CD4-positive, alpha-beta T cell (primary cell): ENCODE measurements around the gene VPS13D. TPM values are rescaled to one million over a fixed set of nuclear protein-coding genes. Genes with fewer than 3 reads are reported as not detected.

Experiments used
- ATAC-seq: fragments of 200-7000 bp; cut with Tn5 transposase; one replicate; pipeline ENCODE4 v1.10.0; 2022; ENCODE audit warnings: mild to moderate bottlenecking; ENCODE audit not compliant: poor library complexity
- CTCF ChIA-PET: fragments of 350-600 bp; sonication (Branson Sonifier 250); formaldehyde crosslinking; loops from one replicate; lab custom pipeline; 2021; ENCODE audit warnings: antibody characterized with exemption, inconsistent platforms; lab: Charles Lee
- POLR2A ChIA-PET: fragments of 350-600 bp; sonication (Branson Sonifier 250); formaldehyde crosslinking; loops from one replicate; lab custom pipeline; 2021; ENCODE audit warnings: antibody characterized with exemption, inconsistent platforms; lab: Charles Lee
- DNase-seq, 14 experiments: peaks; one replicate each; pipeline ENCODE4 v3.0.0-alpha.2; 2013 to 2020; ENCODE audit warnings: mixed read lengths in 2 of 14
- H3K27ac ChIP-seq, 2 donors: one replicate each; pipeline versions ENCODE4 v1.5.1 to v1.7.0; 2013; ENCODE audit warnings: low read length in 2 of 2, low read depth in 1 of 2, mild to moderate bottlenecking in 1 of 2
- H3K27me3 ChIP-seq, 2 experiments: 1 replicate in 1 of 2; 2 replicates in 1 of 2; pipeline versions ENCODE4 v1.6.1 to v1.7.0; 2013; ENCODE audit warnings: low read length in 2 of 2, control low read depth in 1 of 2, mild to moderate bottlenecking in 1 of 2, moderate library complexity in 1 of 2; ENCODE audit not compliant: insufficient read depth in 2 of 2, control insufficient read depth in 1 of 2
- H3K36me3 ChIP-seq: one replicate; pipeline ENCODE4 v1.6.1; 2013; ENCODE audit warnings: low read length, control low read depth; ENCODE audit not compliant: insufficient read depth
- H3K4me1 ChIP-seq: one replicate; pipeline ENCODE4 v1.6.1; 2013; ENCODE audit warnings: low read length, control low read depth; ENCODE audit not compliant: insufficient read depth
- H3K4me3 ChIP-seq: one replicate; pipeline ENCODE4 v1.5.1; 2013; ENCODE audit warnings: mild to moderate bottlenecking, low read length, moderate library complexity
- H3K9me3 ChIP-seq, 2 experiments: 1 replicate in 1 of 2; 2 replicates in 1 of 2; pipeline versions ENCODE4 v1.6.1 to v1.7.0; 2013; ENCODE audit warnings: low read length in 2 of 2, mild to moderate bottlenecking in 2 of 2, control low read depth in 1 of 2, moderate library complexity in 1 of 2; ENCODE audit not compliant: control insufficient read depth in 1 of 2, insufficient read depth in 1 of 2
- H3K27ac Mint-ChIP-seq: one replicate; pipeline ENCODE4 v1.8.0; 2020; ENCODE audit warnings: mixed read lengths
- H3K27me3 Mint-ChIP-seq: one replicate; pipeline ENCODE4 v1.8.0; 2021; ENCODE audit warnings: mixed read lengths
- H3K36me3 Mint-ChIP-seq: one replicate; pipeline ENCODE4 v1.8.0; 2021; ENCODE audit warnings: low read depth, mixed read lengths
- H3K4me1 Mint-ChIP-seq: one replicate; pipeline ENCODE4 v1.8.0; 2021; ENCODE audit warnings: low read depth, mixed read lengths
- H3K4me3 Mint-ChIP-seq: one replicate; pipeline ENCODE4 v1.8.0; 2020; ENCODE audit warnings: mild to moderate bottlenecking, mixed read lengths
- H3K9me3 Mint-ChIP-seq: one replicate; pipeline ENCODE4 v1.8.0; 2020; ENCODE audit warnings: mixed read lengths
- CTCF ChIP-seq: fragments of 200-600 bp; IDR thresholded peaks from one replicate; pipeline ENCODE4 v1.8.0; 2022; ENCODE audit warnings: antibody characterized with exemption, mild to moderate bottlenecking
- intact Hi-C, 2 experiments: fragments of 100-400 bp; cut with DNase I in 1 of 2; cut with micrococcal nuclease in 1 of 2; formaldehyde crosslinking; loops; one replicate each; pipeline versions ENCODE4 v1.15.1 to v1.9.0; 2023 to 2025; cut with DNase I, micrococcal nuclease
- polyA plus RNA-seq, 2 donors: library from polyadenylated mRNA; unstranded; fragments of 120-200 nt; gene quantifications; one replicate each; pipeline ENCODE4 v1.2.1, GENCODE V29; 2013
- total RNA-seq, 174 experiments: library from RNA in 2 of 174; stranded (reverse) in 2 of 174; gene quantifications; one replicate each; pipeline ENCODE4 v1.2.3 and lab custom pipeline; 2021 to 2026

VPS13D gene, protein sequence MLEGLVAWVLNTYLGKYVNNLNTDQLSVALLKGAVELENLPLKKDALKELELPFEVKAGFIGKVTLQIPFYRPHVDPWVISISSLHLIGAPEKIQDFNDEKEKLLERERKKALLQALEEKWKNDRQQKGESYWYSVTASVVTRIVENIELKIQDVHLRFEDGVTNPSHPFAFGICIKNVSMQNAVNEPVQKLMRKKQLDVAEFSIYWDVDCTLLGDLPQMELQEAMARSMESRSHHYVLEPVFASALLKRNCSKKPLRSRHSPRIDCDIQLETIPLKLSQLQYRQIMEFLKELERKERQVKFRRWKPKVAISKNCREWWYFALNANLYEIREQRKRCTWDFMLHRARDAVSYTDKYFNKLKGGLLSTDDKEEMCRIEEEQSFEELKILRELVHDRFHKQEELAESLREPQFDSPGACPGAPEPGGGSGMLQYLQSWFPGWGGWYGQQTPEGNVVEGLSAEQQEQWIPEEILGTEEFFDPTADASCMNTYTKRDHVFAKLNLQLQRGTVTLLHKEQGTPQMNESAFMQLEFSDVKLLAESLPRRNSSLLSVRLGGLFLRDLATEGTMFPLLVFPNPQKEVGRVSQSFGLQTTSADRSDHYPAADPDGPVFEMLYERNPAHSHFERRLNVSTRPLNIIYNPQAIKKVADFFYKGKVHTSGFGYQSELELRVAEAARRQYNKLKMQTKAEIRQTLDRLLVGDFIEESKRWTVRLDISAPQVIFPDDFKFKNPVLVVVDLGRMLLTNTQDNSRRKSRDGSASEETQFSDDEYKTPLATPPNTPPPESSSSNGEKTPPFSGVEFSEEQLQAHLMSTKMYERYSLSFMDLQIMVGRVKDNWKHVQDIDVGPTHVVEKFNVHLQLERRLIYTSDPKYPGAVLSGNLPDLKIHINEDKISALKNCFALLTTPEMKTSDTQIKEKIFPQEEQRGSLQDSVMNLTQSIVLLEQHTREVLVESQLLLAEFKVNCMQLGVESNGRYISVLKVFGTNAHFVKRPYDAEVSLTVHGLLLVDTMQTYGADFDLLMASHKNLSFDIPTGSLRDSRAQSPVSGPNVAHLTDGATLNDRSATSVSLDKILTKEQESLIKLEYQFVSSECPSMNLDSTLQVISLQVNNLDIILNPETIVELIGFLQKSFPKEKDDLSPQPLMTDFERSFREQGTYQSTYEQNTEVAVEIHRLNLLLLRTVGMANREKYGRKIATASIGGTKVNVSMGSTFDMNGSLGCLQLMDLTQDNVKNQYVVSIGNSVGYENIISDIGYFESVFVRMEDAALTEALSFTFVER (N-terminal part only)
- total RNA-seq (10 to 100 TPM; 63.0 to 67.3 TPM), total RNA-seq (lab: John Stamatoyannopoulos, UW) (80.4 to 483 (median 217) reads per million in 172 experiments)
- polyA plus RNA-seq (2013, experiment 1 of 2), result 35.2 TPM
- 41.1 TPM for polyA plus RNA-seq (2013, experiment 2 of 2)

- H3K9me3 ChIP-seq, result no peaks in the 10 kb centered on the region
- intact Hi-C loops, result loop anchor here (1.0 to 5.0 kb wide), 5 partner anchors 19 to 1753 kb away; partner anchors contain the start of gene MFN2 (in 1 of the 2)
- Mint-ChIP-seq H3K36me3 (peaks cover 14% of the 10 kb centered on the region), H3K27ac (peak within 1 kb of the TSS; percentile 83), H3K9me3 (no peaks in the 10 kb centered on the region), H3K4me3 (peak within 1 kb of the TSS; percentile 94), H3K4me1 (peaks cover 27% of the 10 kb centered on the region), H3K27me3 (no peaks in the 10 kb centered on the region)
- peak within 1 kb of the TSS; percentile 98 for H3K4me3 ChIP-seq
- TF ChIP-seq CTCF, result peak; percentile 85
- peak within 1 kb of the TSS in 1 of 2 donors; percentile 50 for H3K27ac ChIP-seq
- CTCF ChIA-PET, result interaction anchor here (1.6 to 2.1 kb wide), 2 partner anchors 105 to 106 kb away, joined by 3 to 6 read pairs; no protein-coding TSS in a partner anchor
- H3K27me3 ChIP-seq, result no peaks in the 10 kb centered on the region
- POLR2A ChIA-PET, result interaction anchor here (1.2 to 2.7 kb wide), 2 partner anchors 20 to 105 kb away, joined by 4 to 13 read pairs; no protein-coding TSS in a partner anchor
- peaks cover 24% of the 10 kb centered on the region for H3K4me1 ChIP-seq
- ATAC-seq (peak; percentile 95), DNase-seq (peak; percentile 74 to 93 (median 82))
- H3K36me3 ChIP-seq, result peaks cover 11% of the 10 kb centered on the region
These were observed at the start of gene VPS13D for GRCh38 chr1:12229835-12230548. Gene VPS13D, plus strand, starts transcription at chr1:12230030. Its CDS starts 4,237 bp downstream, at chr1:12234267.

GRCh38 chr1:12180315-12180714 lies 49.5 kb upstream of the VPS13D start:
- H3K4me3 ChIP-seq, result no peak overlapping the region
- H3K27ac ChIP-seq, result peak overlapping the region in 1 of 2 donors; percentile 83
- no peaks in the 10 kb centered on the region for H3K9me3 Mint-ChIP-seq
- TF ChIP-seq CTCF, result no peak
- peak overlapping the region; percentile 96 for H3K27ac Mint-ChIP-seq
- ATAC-seq (no peak), DNase-seq (peak in 2 of 14 experiments; percentile 47 to 52)
- peaks cover 19% of the 10 kb centered on the region for H3K36me3 Mint-ChIP-seq
- ChIA-PET CTCF (interaction anchor here (5.3 kb wide), 1 partner anchor 56 kb away, joined by 67 read pairs; no protein-coding TSS in a partner anchor), POLR2A (interaction anchor here (0.6 to 4.5 kb wide), 2 partner anchors 13 to 272 kb away, joined by 3 to 44 read pairs; partner anchors contain the start of gene TNFRSF1B)
- intact Hi-C loops, result no loop called here
- no peaks in the 10 kb centered on the region for H3K27me3 Mint-ChIP-seq
- peaks cover 48% of the 10 kb centered on the region for H3K36me3 ChIP-seq
- H3K4me3 Mint-ChIP-seq, result peak overlapping the region; percentile 32
- H3K9me3 ChIP-seq, result no peaks in the 10 kb centered on the region
- H3K27me3 ChIP-seq, result no peaks in the 10 kb centered on the region
- H3K4me1 Mint-ChIP-seq, result peaks cover 67% of the 10 kb centered on the region
- peaks cover 95% of the 10 kb centered on the region for H3K4me1 ChIP-seq
